ENCODE measurements around the gene RALGPS1. TPM values are rescaled to one million over a fixed set of nuclear protein-coding genes. Genes with fewer than 3 reads are reported as not detected.

The RALGPS1 gene
- total RNA-seq, 2 experiments from 2014 or later: 4.8 to 5.1 TPM

DNA sequence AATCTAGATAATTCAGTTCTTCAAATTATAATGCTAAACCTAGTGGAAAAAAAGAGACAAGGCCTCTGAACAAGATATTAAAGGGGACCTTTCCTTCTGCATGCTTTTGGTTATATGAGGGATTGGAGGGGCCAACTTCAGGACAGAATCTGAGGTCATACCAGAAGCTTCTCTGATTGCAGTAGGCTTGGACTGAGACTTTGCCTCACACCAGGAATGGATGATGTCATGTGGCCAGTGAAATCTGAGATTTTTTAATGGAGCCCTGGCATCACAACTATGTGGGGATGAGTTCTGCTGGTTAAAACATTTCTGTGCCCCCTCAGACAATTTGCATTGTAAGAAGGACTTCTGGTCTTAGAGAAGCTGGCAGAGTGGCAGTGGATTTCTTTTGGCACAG, 119.2 kb downstream of the RALGPS1 start:
- ATAC-seq (ENCODE audit: low read depth) (no peak), DNase-seq (no peak)
- H3K4me1 Mint-ChIP-seq: no peaks in the 10 kb centered on the region
- H3K36me3 Mint-ChIP-seq: no peaks in the 10 kb centered on the region
- no peak overlapping the region for H3K27ac Mint-ChIP-seq
- no peaks in the 10 kb centered on the region for H3K9me3 Mint-ChIP-seq
- POLR2A ChIA-PET: no interaction called here
- H3K27me3 Mint-ChIP-seq: peaks cover 2% of the 10 kb centered on the region
- no peak overlapping the region for H3K4me3 Mint-ChIP-seq

DNA sequence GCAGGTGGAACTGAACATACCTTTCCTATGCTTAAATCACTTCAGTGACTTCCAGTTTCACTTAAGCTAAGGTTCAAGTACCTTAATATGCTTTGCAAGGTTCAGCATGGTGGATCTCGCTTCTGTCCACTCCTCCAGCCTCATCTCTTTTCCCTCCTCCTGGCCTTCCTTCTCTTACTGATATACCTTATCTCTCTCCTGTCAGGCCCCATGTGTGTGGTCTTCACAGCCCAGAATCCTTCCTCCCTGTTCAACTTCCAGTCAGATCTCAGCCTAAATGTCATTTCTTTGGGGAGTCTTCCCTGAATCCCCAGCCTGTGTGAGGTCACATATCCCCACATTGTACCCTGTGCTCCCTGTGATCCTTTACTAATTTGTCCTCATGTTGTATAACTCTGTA, 120.1 kb downstream of the RALGPS1 start:
- Mint-ChIP-seq H3K4me3 (no peak overlapping the region), H3K27ac (peak overlapping the region; percentile 2)
- ATAC-seq (ENCODE audit: low read depth): no peak

DNA sequence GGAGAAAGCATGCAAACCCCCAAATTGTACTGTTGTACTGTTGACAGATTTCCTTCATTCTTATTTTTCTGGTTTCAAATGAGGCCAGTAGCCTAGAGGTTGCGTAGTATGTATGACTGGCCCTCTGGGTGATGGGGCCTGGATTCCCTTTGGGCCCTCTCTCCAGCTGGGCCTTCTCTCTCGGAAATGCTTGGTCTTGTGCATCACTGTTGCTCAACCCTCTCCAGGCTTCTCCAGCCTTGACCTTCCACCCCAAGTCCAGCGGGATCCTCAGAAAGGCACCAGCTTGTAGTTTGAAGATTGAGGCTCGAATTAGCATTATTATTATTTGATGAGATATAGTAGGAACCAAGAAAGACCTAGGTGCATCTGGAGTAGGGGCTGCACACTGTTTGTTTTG, 120.8 kb downstream of the RALGPS1 start:
- POLR2A ChIA-PET: no interaction called here
- H3K4me3 Mint-ChIP-seq: no peak overlapping the region
- no peak for ATAC-seq (ENCODE audit: low read depth)

More for the DNA sequence above, 120.1 kb downstream of the RALGPS1 start:
- Mint-ChIP-seq H3K4me1 (no peaks in the 10 kb centered on the region), H3K9me3 (no peaks in the 10 kb centered on the region), H3K27me3 (peaks cover 2% of the 10 kb centered on the region), H3K36me3 (no peaks in the 10 kb centered on the region)
- no peak for DNase-seq
- POLR2A ChIA-PET: no interaction called here

DNA sequence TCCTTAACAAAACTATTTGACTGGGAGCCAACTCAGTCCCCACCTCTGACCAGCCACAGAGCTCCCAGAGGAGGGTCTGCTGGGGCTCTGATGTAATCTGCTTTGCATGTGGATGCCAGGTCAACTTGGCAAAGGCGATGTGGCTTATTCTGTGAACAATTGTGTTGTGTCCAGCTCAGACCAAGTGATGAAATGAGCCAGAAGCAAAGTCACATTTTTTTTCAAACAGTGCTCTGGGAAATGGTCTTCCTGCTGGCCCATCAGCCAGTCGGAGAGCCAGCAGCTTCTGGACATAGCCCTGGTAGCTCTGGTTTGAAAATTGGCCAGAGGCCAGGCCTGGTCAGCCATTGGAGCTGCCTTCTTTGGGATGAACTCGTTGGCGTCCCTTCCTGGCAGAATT, 121.4 kb downstream of the RALGPS1 start:
- DNase-seq (no peak), ATAC-seq (ENCODE audit: low read depth) (no peak)
- Mint-ChIP-seq H3K4me1 (no peaks in the 10 kb centered on the region), H3K9me3 (no peaks in the 10 kb centered on the region), H3K27ac (no peak overlapping the region), H3K4me3 (no peak overlapping the region), H3K36me3 (no peaks in the 10 kb centered on the region), H3K27me3 (peaks cover 2% of the 10 kb centered on the region)
- POLR2A ChIA-PET: no interaction called here

More for the DNA sequence above, 120.8 kb downstream of the RALGPS1 start:
- no peaks in the 10 kb centered on the region for H3K9me3 Mint-ChIP-seq
- no peaks in the 10 kb centered on the region for H3K4me1 Mint-ChIP-seq
- H3K36me3 Mint-ChIP-seq: no peaks in the 10 kb centered on the region
- no peak overlapping the region for H3K27ac Mint-ChIP-seq
- no peak for DNase-seq
- H3K27me3 Mint-ChIP-seq: peaks cover 2% of the 10 kb centered on the region

DNA sequence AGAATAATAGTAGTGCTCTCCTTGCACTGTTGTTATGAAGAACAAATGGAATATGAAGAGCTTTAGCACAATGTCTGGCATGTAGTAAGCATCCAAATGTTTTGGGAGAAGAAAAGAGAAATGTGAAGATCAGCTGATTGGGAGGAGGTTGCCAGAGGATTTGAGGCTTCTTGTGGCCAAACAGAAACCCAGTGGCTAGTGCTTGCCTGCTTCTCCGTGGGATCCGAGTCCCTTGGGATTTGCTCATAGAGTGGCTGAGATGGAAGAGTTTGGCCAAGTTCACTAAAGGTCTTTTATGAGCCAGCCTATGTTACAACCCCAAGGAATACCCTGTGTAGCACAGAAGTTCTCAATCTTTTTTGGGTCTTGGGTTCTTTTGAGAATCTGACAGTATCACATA, 121.9 kb downstream of the RALGPS1 start:
- Mint-ChIP-seq H3K27me3 (peaks cover 2% of the 10 kb centered on the region), H3K9me3 (no peaks in the 10 kb centered on the region), H3K27ac (no peak overlapping the region), H3K36me3 (no peaks in the 10 kb centered on the region), H3K4me3 (no peak overlapping the region), H3K4me1 (no peaks in the 10 kb centered on the region)
- POLR2A ChIA-PET: no interaction called here
- DNase-seq (no peak), ATAC-seq (ENCODE audit: low read depth) (no peak)

DNA sequence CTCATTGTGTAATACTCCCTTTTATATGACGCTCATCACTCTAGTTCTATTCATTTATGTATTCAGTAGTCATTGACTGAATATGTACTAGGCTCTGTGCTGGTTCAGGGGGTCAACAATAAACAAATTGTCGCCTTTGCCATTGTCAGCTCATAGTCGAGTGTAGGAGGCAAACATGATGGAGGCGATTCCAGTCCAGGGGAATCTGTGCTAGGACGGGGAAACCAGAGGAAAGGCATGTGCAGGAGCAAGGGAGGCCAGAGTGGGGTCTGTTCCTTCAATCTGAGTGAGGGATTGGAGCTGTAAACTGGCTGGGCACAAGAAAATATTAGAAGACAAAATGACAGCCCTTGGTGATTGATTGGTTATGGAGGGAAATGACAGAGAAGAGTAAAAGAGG, 123.9 kb downstream of the RALGPS1 start:
- no peaks in the 10 kb centered on the region for H3K4me1 Mint-ChIP-seq
- no peaks in the 10 kb centered on the region for H3K9me3 Mint-ChIP-seq
- no peak overlapping the region for H3K4me3 Mint-ChIP-seq
- H3K27ac Mint-ChIP-seq: no peak overlapping the region
- H3K36me3 Mint-ChIP-seq: no peaks in the 10 kb centered on the region
- peaks cover 8% of the 10 kb centered on the region for H3K27me3 Mint-ChIP-seq
- no peak for ATAC-seq (ENCODE audit: low read depth)
- no peak for DNase-seq
- POLR2A ChIA-PET: no interaction called here

DNA sequence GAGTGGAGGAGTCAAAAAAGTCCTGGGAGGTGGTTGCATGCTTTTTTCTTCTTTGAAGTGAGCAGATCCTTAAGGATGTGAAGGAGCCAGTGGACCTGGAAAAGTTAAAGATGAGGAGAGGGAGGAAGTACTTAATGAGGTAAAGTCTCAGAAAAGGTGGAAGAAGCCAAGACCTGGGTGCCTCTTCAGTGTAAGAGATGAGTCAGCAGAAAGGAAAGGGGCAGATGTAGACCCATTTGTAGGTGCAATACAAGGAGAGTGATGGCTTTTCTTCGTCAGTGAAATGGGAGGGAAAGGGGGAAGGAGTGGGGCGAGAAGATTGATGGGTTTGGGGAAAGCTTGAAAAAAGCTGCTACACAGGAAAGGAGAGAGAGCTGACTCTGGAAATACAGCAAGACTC, 124.9 kb downstream of the RALGPS1 start:
- Mint-ChIP-seq H3K4me3 (no peak overlapping the region), H3K36me3 (no peaks in the 10 kb centered on the region), H3K27me3 (peaks cover 8% of the 10 kb centered on the region), H3K9me3 (no peaks in the 10 kb centered on the region), H3K27ac (no peak overlapping the region), H3K4me1 (no peaks in the 10 kb centered on the region)
- ATAC-seq (ENCODE audit: low read depth) (no peak), DNase-seq (no peak)
- POLR2A ChIA-PET: no interaction called here

DNA sequence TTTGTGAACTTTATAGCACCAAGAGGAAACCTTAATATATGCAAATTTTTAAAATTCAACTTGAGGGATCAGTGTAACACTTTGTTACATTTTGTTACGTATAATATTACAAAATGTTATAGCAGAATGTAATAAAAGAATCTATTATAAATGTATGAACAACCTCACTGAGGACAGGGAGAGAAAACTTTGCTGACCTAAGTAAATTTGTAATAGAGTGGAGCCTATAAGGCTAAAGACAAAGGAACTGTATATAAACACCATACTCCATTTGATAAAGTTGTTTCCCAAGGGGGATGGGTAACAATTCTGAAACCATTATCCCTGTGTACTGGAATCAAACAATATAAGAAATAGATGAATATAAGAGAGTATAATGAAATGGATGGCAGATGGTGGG, 130.6 kb downstream of the RALGPS1 start:
- no peak for ATAC-seq (ENCODE audit: low read depth)
- H3K36me3 Mint-ChIP-seq: no peaks in the 10 kb centered on the region
- H3K27ac Mint-ChIP-seq: no peak overlapping the region
- H3K4me1 Mint-ChIP-seq: peaks cover 15% of the 10 kb centered on the region
- no peak overlapping the region for H3K4me3 Mint-ChIP-seq
- DNase-seq: no peak
- H3K9me3 Mint-ChIP-seq: no peaks in the 10 kb centered on the region
- POLR2A ChIA-PET: no interaction called here
- H3K27me3 Mint-ChIP-seq: peaks cover 17% of the 10 kb centered on the region

DNA sequence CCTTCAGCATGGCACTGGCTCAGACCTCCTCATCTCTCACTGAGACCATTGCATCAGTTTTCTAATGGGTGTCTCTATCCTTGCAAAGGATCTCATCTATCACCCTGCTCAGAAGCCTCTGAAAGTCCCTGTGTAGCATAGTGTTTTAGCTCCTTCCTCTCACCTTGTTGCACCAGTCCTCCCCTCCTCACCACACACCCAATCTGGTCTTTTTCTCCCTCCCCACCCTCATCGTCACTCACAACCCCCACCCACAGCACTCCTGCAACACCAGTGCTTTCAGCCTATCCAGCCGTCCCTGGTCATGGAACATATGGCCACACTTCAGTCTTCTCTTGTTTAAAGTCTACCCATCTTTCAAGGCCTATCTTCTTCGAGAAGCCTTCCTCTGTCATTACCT, 133.4 kb downstream of the RALGPS1 start:
- Mint-ChIP-seq H3K4me1 (peaks cover 18% of the 10 kb centered on the region), H3K27me3 (peaks cover 14% of the 10 kb centered on the region), H3K9me3 (no peaks in the 10 kb centered on the region), H3K36me3 (no peaks in the 10 kb centered on the region), H3K27ac (no peak overlapping the region), H3K4me3 (no peak overlapping the region)
- DNase-seq (no peak), ATAC-seq (ENCODE audit: low read depth) (no peak)
- POLR2A ChIA-PET: no interaction called here

DNA sequence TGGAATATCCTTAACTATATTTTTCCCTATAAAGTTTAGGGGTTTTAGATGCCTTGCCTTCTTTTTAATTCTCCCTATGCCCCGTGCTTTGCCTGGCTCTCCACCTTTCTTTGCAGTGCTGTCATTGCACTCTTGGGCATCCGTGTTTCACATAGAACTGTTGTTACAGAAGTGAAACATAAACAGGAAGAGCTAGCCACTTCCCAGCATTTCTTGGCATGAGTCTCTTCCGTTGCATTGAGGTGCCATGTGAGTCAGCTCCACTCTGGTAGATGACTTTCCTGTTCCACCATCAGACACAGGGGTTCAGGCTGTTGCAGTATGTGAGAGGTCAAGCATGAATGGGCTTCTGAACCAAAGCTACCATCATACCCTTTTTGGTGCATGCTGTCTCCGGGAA, 134.5 kb downstream of the RALGPS1 start:
- H3K9me3 Mint-ChIP-seq: no peaks in the 10 kb centered on the region
- no peak for DNase-seq
- POLR2A ChIA-PET: no interaction called here
- peak overlapping the region; percentile 73 for H3K4me3 Mint-ChIP-seq
- peaks cover 18% of the 10 kb centered on the region for H3K4me1 Mint-ChIP-seq
- H3K36me3 Mint-ChIP-seq: no peaks in the 10 kb centered on the region
- peak overlapping the region; percentile 14 for H3K27ac Mint-ChIP-seq
- ATAC-seq (ENCODE audit: low read depth): peak; percentile 85
- peaks cover 11% of the 10 kb centered on the region for H3K27me3 Mint-ChIP-seq

DNA sequence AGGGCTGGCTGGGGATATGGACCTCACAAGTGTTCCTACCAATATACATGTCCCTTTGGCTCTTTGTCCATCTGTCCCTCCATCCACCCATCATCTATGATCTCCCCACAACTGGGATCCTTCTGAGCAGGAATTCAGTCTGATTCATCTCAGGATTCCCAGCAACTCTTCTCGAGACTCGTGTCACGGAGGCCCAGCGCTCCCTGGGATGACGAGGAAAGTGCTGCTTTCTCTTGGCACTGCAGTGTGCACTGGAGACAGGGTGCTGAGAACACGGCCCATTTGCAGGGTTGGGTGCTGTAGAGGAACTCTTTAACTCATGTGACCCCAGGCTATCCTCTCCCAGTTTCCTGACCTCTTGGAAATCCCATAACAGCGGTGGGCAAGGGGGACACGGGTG, 135.0 kb downstream of the RALGPS1 start:
- H3K36me3 Mint-ChIP-seq: no peaks in the 10 kb centered on the region
- peaks cover 18% of the 10 kb centered on the region for H3K4me1 Mint-ChIP-seq
- ATAC-seq (ENCODE audit: low read depth) (no peak), DNase-seq (no peak)
- H3K9me3 Mint-ChIP-seq: no peaks in the 10 kb centered on the region
- no peak overlapping the region for H3K4me3 Mint-ChIP-seq
- POLR2A ChIA-PET: no interaction called here
- H3K27ac Mint-ChIP-seq: no peak overlapping the region
- peaks cover 11% of the 10 kb centered on the region for H3K27me3 Mint-ChIP-seq

DNA sequence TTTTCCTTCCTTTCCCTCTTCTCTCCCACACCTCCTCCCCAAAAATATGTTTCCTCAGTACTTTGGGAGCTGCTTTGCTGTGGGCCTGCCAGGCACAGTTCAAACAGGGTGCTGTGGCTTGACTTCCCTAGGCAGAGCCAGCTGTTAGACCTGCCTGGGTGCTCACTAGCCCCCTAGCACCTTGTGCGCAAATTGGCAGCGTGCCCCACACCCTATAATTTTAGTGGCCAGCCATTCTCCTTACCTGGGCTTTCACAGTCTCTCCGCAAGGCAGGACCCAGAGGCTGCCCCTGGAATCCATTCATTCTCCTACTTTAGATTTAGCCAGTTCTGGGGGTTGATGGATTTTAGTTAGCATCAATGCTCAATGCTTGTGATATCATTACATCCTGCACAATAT, 135.6 kb downstream of the RALGPS1 start:
- H3K27me3 Mint-ChIP-seq: peaks cover 12% of the 10 kb centered on the region
- no peak for ATAC-seq (ENCODE audit: low read depth)
- no peaks in the 10 kb centered on the region for H3K36me3 Mint-ChIP-seq
- no peak for DNase-seq
- no peaks in the 10 kb centered on the region for H3K9me3 Mint-ChIP-seq
- H3K4me1 Mint-ChIP-seq: peaks cover 18% of the 10 kb centered on the region
- no peak overlapping the region for H3K27ac Mint-ChIP-seq
- POLR2A ChIA-PET: no interaction called here
- H3K4me3 Mint-ChIP-seq: no peak overlapping the region

DNA sequence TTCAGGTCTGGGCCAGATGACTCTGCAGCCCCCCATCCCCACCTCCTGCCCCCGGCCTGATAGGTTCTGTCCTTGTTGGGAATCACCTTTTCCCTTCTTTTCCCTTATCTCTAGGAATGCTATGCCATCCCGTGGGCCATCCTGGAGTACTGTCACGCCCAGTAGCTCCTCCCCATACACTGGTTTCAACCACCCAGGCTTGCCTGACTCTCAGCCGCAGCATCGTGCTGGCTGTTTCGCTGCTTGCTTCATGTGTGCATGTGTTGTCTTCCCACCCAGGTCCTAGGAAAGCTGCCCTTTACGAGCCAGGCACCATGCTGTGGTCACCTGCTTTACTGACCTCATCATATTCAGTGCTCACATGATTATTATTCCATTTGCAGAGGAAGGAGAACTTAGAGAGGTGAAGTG, 136.0 kb downstream of the RALGPS1 start:
- ATAC-seq (ENCODE audit: low read depth) (no peak), DNase-seq (no peak)
- Mint-ChIP-seq H3K9me3 (no peaks in the 10 kb centered on the region), H3K27me3 (peaks cover 10% of the 10 kb centered on the region), H3K36me3 (no peaks in the 10 kb centered on the region), H3K4me3 (no peak overlapping the region), H3K4me1 (peaks cover 18% of the 10 kb centered on the region), H3K27ac (peak overlapping the region; percentile 55)
- POLR2A ChIA-PET: no interaction called here

DNA sequence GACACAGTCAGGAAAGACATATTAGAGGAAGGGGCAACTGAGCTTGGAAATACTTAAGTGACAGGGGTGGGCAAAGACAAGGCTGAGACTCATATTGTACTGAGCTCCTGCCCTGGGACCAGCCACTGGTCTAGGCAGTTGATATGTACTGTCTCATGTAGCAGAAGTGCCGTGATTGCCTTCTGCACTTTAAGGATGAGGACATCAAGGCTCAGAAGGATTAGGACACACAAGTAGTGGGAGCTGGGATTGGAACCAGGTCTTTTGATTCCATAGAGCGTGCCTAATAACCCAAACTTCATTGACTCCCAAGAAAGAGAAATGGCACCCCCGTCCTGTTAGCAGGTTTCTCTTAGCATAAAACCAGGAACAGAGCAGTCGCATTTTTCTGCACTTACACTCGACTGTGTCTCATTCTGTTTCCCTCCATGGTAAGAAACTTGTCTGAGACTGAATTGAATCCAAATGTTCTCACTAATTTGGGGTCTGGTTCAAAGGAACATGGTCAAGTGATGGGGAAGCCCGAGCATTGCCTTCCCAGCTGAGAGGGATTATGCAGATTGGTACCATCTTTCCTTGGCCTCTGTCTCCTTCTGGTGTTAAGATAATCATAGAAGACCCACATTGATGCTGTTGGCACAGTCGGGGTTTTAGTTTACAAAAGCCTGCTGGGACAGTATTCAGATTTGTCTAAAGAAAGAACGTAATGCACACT, 137.5 kb downstream of the RALGPS1 start:
- ATAC-seq (ENCODE audit: low read depth) (no peak), DNase-seq (no peak)
- Mint-ChIP-seq H3K27ac (no peak overlapping the region), H3K9me3 (no peaks in the 10 kb centered on the region), H3K4me3 (no peak overlapping the region), H3K36me3 (no peaks in the 10 kb centered on the region), H3K4me1 (peaks cover 18% of the 10 kb centered on the region), H3K27me3 (peaks cover 1% of the 10 kb centered on the region)
- POLR2A ChIA-PET: no interaction called here

Measured in activated naive CD8-positive, alpha-beta T cell treated with anti-CD3 and anti-CD28 coated beads, Interleukin-2, amount 10 ng/mL, durations not matched to agents 7 days and 5 days (primary cell).